Body of pancreas (tissue), 4 donors: Measurements from ENCODE around the gene COL24A1. TPM values are rescaled to one million over a fixed set of nuclear protein-coding genes. Genes with fewer than 3 reads are reported as not detected.
"Not testable (repeated sequence)": the region's sequence is repeated elsewhere in the genome, so short reads cannot be mapped to it uniquely, and the experiment has no call there.

Experiments
- ATAC-seq: fragments of 150-250 bp; one replicate; pipeline ENCODE4 v1.9.1; 2016
- DNase-seq, 4 donors: peaks; one replicate each; pipeline ENCODE4 v3.0.0-alpha.2; 2019
- H3K27ac ChIP-seq, 4 donors: fragments of 200-600 bp; sonication (generic); 1 replicate in 3 of 4; 2 replicates in 1 of 4; pipeline versions ENCODE4 v1.5.1 to v1.6.1; 2016 to 2019; ENCODE audit warnings: mild to moderate bottlenecking in 1 of 4, mixed read lengths in 1 of 4, moderate library complexity in 1 of 4
- H3K27me3 ChIP-seq, 2 donors: fragments of 200-600 bp; sonication (generic); one replicate each; pipeline ENCODE4 v1.6.0; 2016; ENCODE audit warnings: mild to moderate bottlenecking in 1 of 2
- H3K36me3 ChIP-seq, 2 donors: fragments of 200-600 bp; sonication (generic); replicated peaks in 1 of 2; 2 replicates each; pipeline ENCODE4 v1.5.1; 2016; ENCODE audit warnings: low read depth in 2 of 2; ENCODE audit not compliant: insufficient read depth in 1 of 2
- H3K4me1 ChIP-seq: fragments of 200-600 bp; sonication (generic); one replicate; pipeline ENCODE4 v1.6.0; 2016
- H3K4me3 ChIP-seq, 2 donors: fragments of 200-600 bp; sonication (generic); 1 replicate in 1 of 2; 2 replicates in 1 of 2; pipeline ENCODE4 v1.5.1; 2016 to 2019
- H3K9me3 ChIP-seq, 3 donors: fragments of 200-600 bp; sonication (generic); 1 replicate in 2 of 3; 2 replicates in 1 of 3; pipeline ENCODE4 v1.5.1; 2016
- CTCF ChIP-seq, 7 experiments: fragments of 450-650 bp in 4 of 7; fragments of 200-600 bp in 3 of 7; sonication (generic) in 3 of 7; IDR thresholded peaks; one replicate each; pipeline ENCODE4 v1.5.1; 2016 to 2019; ENCODE audit warnings: antibody characterized with exemption in 7 of 7
- POLR2A ChIP-seq, 3 donors: fragments of 450-650 bp; IDR thresholded peaks; one replicate each; pipeline ENCODE4 v1.6.1; 2016; ENCODE audit warnings: antibody characterized with exemption in 3 of 3, mild to moderate bottlenecking in 2 of 3
- WGBS, 2 donors: methylation state at CpG; one replicate each; pipeline ENCODE4 v1.1.5; 2017; 5-methylcytosine and 5-hydroxymethylcytosine counted together
- intact Hi-C: fragments of 100-400 bp; cut with DNase I; formaldehyde crosslinking; loops from one replicate; pipeline ENCODE4 v1.15.1; 2023
- total RNA-seq, 2 donors: library from RNA; depleted of rRNA; stranded (reverse); fragments of >200 nt; gene quantifications; one replicate each; pipeline ENCODE4 v1.1.0, GENCODE V29; 2016

The COL24A1 gene
- total RNA-seq, 2 donors from 2014 or later = under 0.01 TPM; not detected in 1

- no peak overlapping the region for H3K27ac ChIP-seq
- DNase-seq = no peak
- H3K4me3 ChIP-seq = no peak overlapping the region
- no peak for ATAC-seq
- no peak for TF ChIP-seq CTCF (IDR thresholded peaks at IDR 0.05)
- TF ChIP-seq POLR2A (IDR thresholded peaks at IDR 0.05) = no peak
- no peaks in the 10 kb centered on the region for H3K36me3 ChIP-seq
- WGBS, 2 donors = 85 to 92% methylated on average over 1 of the region's 1 CpG
- no peaks in the 10 kb centered on the region for H3K4me1 ChIP-seq
- intact Hi-C loops = no loop called here
- no peaks in the 10 kb centered on the region for H3K27me3 ChIP-seq
- H3K9me3 ChIP-seq = no peaks in the 10 kb centered on the region
These were observed 421.6 kb downstream of the COL24A1 start for GRCh38 chr1:85734931-85735330.

GRCh38 chr1:85718678-85719340 is 437.8 kb downstream of the COL24A1 start:
- intact Hi-C loops = no loop called here
- DNase-seq (no peak), ATAC-seq (no peak)
- TF ChIP-seq CTCF (IDR thresholded peaks at IDR 0.05) = no peak
- TF ChIP-seq POLR2A (IDR thresholded peaks at IDR 0.05) = no peak
- Histone ChIP-seq H3K27ac (no peak overlapping the region), H3K27me3 (no peaks in the 10 kb centered on the region), H3K9me3 (no peaks in the 10 kb centered on the region), H3K4me1 (no peaks in the 10 kb centered on the region), H3K36me3 (no peaks in the 10 kb centered on the region), H3K4me3 (no peak overlapping the region)
- 83 to 89% methylated on average over 7 of the region's 7 CpGs for WGBS, 2 donors

GRCh38 chr1:85714418-85715114 is 442.0 kb downstream of the COL24A1 start:
- H3K9me3 ChIP-seq, intact Hi-C loops, DNase-seq, H3K36me3 ChIP-seq, H3K4me3 ChIP-seq, H3K4me1 ChIP-seq, H3K27ac ChIP-seq, H3K27me3 ChIP-seq, ATAC-seq: not testable (repeated sequence)
- 74 to 82% methylated on average over 14 of the region's 14 CpGs for WGBS, 2 donors

DNA sequence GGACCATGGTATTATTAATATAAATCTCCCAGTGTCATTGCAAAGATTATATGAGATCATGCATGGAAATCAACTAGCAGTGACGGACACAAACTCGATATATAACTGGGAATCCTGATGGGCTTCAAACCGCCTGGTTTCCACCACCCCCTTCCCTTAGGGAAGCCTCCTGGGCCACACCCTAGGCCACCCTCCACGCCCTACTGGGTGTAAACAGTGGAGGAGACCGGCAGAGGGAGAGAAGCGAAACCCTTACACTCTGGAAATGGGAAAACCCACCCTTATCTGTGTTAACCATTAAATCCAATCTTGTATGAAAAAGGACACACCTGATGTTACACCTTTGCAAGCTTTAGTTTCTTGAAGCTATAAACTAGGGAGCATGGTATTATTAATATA is 447.7 kb downstream of the COL24A1 start:
- Histone ChIP-seq H3K4me3 (peak overlapping the region; percentile 36 to 63), H3K4me1 (peaks cover 17% of the 10 kb centered on the region), H3K27me3 (no peaks in the 10 kb centered on the region), H3K27ac (peak overlapping the region in 3 of 4 donors; percentile 87 to 91 (median 88)), H3K9me3 (no peaks in the 10 kb centered on the region), H3K36me3 (no peaks in the 10 kb centered on the region)
- intact Hi-C loops = no loop called here
- ATAC-seq = no peak
- TF ChIP-seq CTCF (IDR thresholded peaks at IDR 0.05) = no peak
- no peak for TF ChIP-seq POLR2A (IDR thresholded peaks at IDR 0.05)
- no peak for DNase-seq
- WGBS, 2 donors = 85 to 86% methylated on average over 6 of the region's 6 CpGs

- 1 to 2% methylated on average over 28 to 35 of the region's 35 CpGs for WGBS, 2 donors
- TF ChIP-seq POLR2A (IDR thresholded peaks at IDR 0.05) (peak; percentile 47 to 83 (median 75)), CTCF (IDR thresholded peaks at IDR 0.05) (peak in 4 of 7 experiments; percentile 42 to 51 (median 48))
- peak within 1 kb of the TSS; percentile 47 to 63 for H3K4me3 ChIP-seq
- no peaks in the 10 kb centered on the region for H3K9me3 ChIP-seq
- peak within 1 kb of the TSS; percentile 78 to 91 (median 88) for H3K27ac ChIP-seq
- DNase-seq (peak; percentile 91 to 95 (median 94)), ATAC-seq (peak; percentile 100)
- intact Hi-C loops = no loop called here
- no peaks in the 10 kb centered on the region for H3K27me3 ChIP-seq
- H3K4me1 ChIP-seq = peaks cover 17% of the 10 kb centered on the region
- no peaks in the 10 kb centered on the region for H3K36me3 ChIP-seq
These were observed 448.4 kb downstream of the COL24A1 start, which contains the start of gene ZNHIT6 for GRCh38 chr1:85707990-85708828. Gene ZNHIT6, minus strand, starts transcription at chr1:85708433. Its CDS starts 149 bp downstream, at chr1:85708284.
